ENCODE data around the gene TDRD10. TPM values are rescaled to one million over a fixed set of nuclear protein-coding genes. Genes with fewer than 3 reads are reported as not detected.

TDRD10 gene
- total RNA-seq, 1 donor from 2014 or later, result 27.8 TPM

GRCh38 chr1:154466206-154466605 lies 35.8 kb upstream of the TDRD10 start:
- H3K4me1 Mint-ChIP-seq (ENCODE audit: unreplicated experiment), result peaks cover 7% of the 10 kb centered on the region
- H3K27me3 Mint-ChIP-seq (ENCODE audit: unreplicated experiment), result peaks cover 6% of the 10 kb centered on the region
- TF ChIP-seq CTCF (IDR thresholded peaks at IDR 0.05; ENCODE audit: unreplicated experiment), result no peak
- peaks cover 5% of the 10 kb centered on the region for H3K36me3 Mint-ChIP-seq (ENCODE audit: low read depth, unreplicated experiment)
- no peak overlapping the region for H3K27ac Mint-ChIP-seq (ENCODE audit: unreplicated experiment)
- no peak overlapping the region for H3K4me3 Mint-ChIP-seq (ENCODE audit: unreplicated experiment)
- no peaks in the 10 kb centered on the region for H3K9me3 Mint-ChIP-seq (ENCODE audit: unreplicated experiment)
- no peak for DNase-seq (ENCODE audit: low spot score)

GRCh38 chr1:154466921-154467417 lies 35.0 kb upstream of the TDRD10 start:
- peaks cover 6% of the 10 kb centered on the region for H3K4me1 Mint-ChIP-seq (ENCODE audit: unreplicated experiment)
- DNase-seq (ENCODE audit: low spot score), result no peak
- no peak for TF ChIP-seq CTCF (IDR thresholded peaks at IDR 0.05; ENCODE audit: unreplicated experiment)
- peaks cover 5% of the 10 kb centered on the region for H3K36me3 Mint-ChIP-seq (ENCODE audit: low read depth, unreplicated experiment)
- no peaks in the 10 kb centered on the region for H3K9me3 Mint-ChIP-seq (ENCODE audit: unreplicated experiment)
- H3K4me3 Mint-ChIP-seq (ENCODE audit: unreplicated experiment), result no peak overlapping the region
- no peak overlapping the region for H3K27ac Mint-ChIP-seq (ENCODE audit: unreplicated experiment)
- H3K27me3 Mint-ChIP-seq (ENCODE audit: unreplicated experiment), result peaks cover 6% of the 10 kb centered on the region

GRCh38 chr1:154467434-154468102 lies 34.5 kb upstream of the TDRD10 start:
- H3K9me3 Mint-ChIP-seq (ENCODE audit: unreplicated experiment), result no peaks in the 10 kb centered on the region
- H3K4me1 Mint-ChIP-seq (ENCODE audit: unreplicated experiment), result peaks cover 4% of the 10 kb centered on the region
- TF ChIP-seq CTCF (IDR thresholded peaks at IDR 0.05; ENCODE audit: unreplicated experiment), result no peak
- no peak overlapping the region for H3K27ac Mint-ChIP-seq (ENCODE audit: unreplicated experiment)
- peaks cover 5% of the 10 kb centered on the region for H3K36me3 Mint-ChIP-seq (ENCODE audit: low read depth, unreplicated experiment)
- no peak overlapping the region for H3K4me3 Mint-ChIP-seq (ENCODE audit: unreplicated experiment)
- H3K27me3 Mint-ChIP-seq (ENCODE audit: unreplicated experiment), result peaks cover 6% of the 10 kb centered on the region
- DNase-seq (ENCODE audit: low spot score), result no peak

- H3K27ac Mint-ChIP-seq (ENCODE audit: unreplicated experiment), result no peak overlapping the region
- no peaks in the 10 kb centered on the region for H3K9me3 Mint-ChIP-seq (ENCODE audit: unreplicated experiment)
- no peak overlapping the region for H3K4me3 Mint-ChIP-seq (ENCODE audit: unreplicated experiment)
- H3K36me3 Mint-ChIP-seq (ENCODE audit: low read depth, unreplicated experiment), result peaks cover 5% of the 10 kb centered on the region
- H3K4me1 Mint-ChIP-seq (ENCODE audit: unreplicated experiment), result peaks cover 2% of the 10 kb centered on the region
- no peak for DNase-seq (ENCODE audit: low spot score)
- H3K27me3 Mint-ChIP-seq (ENCODE audit: unreplicated experiment), result peaks cover 6% of the 10 kb centered on the region
- no peak for TF ChIP-seq CTCF (IDR thresholded peaks at IDR 0.05; ENCODE audit: unreplicated experiment)
Observed at GRCh38 chr1:154468535-154469250, 33.3 kb upstream of the TDRD10 start.

Measured in endothelial cell (in vitro differentiated cells).